WTC11 (cell line): ENCODE measurements around the gene RIPK1. TPM values are rescaled to one million over a fixed set of nuclear protein-coding genes. Genes with fewer than 3 reads are reported as not detected.

Source experiments
- AR ChIP-seq: fragments of 250-450 bp; sonication (Bioruptor Pico); IDR thresholded peaks from 2 replicates; pipeline ENCODE4 v1.9.0; 2021; ENCODE audit warnings: mild to moderate bottlenecking
- CBFB ChIP-seq: sonication (generic); formaldehyde crosslinking; IDR thresholded peaks from 2 replicates; pipeline ENCODE4 v1.8.1; 2022; ENCODE audit warnings: mild to moderate bottlenecking, low read depth, missing genetic modification reagents
- E2F5 ChIP-seq: sonication (generic); formaldehyde crosslinking; IDR thresholded peaks from 2 replicates; pipeline ENCODE4 v1.8.1; 2022; ENCODE audit warnings: mild to moderate bottlenecking, moderate library complexity, missing genetic modification reagents
- ETV6 ChIP-seq: sonication (generic); formaldehyde crosslinking; IDR thresholded peaks from 2 replicates; pipeline ENCODE4 v1.8.1; 2022; ENCODE audit warnings: mild to moderate bottlenecking, missing genetic modification reagents
- FOXJ3 ChIP-seq: sonication (generic); formaldehyde crosslinking; IDR thresholded peaks from 2 replicates; pipeline ENCODE4 v1.9.0; 2021; ENCODE audit warnings: missing genetic modification reagents, mild to moderate bottlenecking, borderline replicate concordance
- FOXP1 ChIP-seq: sonication (generic); formaldehyde crosslinking; IDR thresholded peaks from 2 replicates; pipeline ENCODE4 v1.8.0; 2022; ENCODE audit warnings: missing genetic modification reagents, mild to moderate bottlenecking, moderate library complexity, borderline replicate concordance
- GTF2I ChIP-seq: fragments of 250-450 bp; sonication (Bioruptor Pico); conservative IDR thresholded peaks from 2 replicates; pipeline ENCODE4 v1.4.0; 2021; ENCODE audit warnings: mild to moderate bottlenecking
- HMGA2 ChIP-seq: fragments of 250-450 bp; sonication (Bioruptor Pico); IDR thresholded peaks from 2 replicates; pipeline ENCODE4 v1.4.0; 2021; ENCODE audit warnings: mild to moderate bottlenecking, moderate library complexity
- NFYB ChIP-seq: sonication (generic); formaldehyde crosslinking; conservative IDR thresholded peaks from 2 replicates; pipeline ENCODE4 v1.8.0; 2022; ENCODE audit warnings: low read depth, missing genetic modification reagents
- NR1H2 ChIP-seq: sonication (generic); formaldehyde crosslinking; IDR thresholded peaks from 2 replicates; pipeline ENCODE4 v1.9.0; 2021; ENCODE audit warnings: mild to moderate bottlenecking, moderate library complexity, missing genetic modification reagents
- RELA ChIP-seq: sonication (generic); formaldehyde crosslinking; IDR thresholded peaks from 2 replicates; pipeline ENCODE4 v1.8.1; 2022; ENCODE audit warnings: missing genetic modification reagents, mild to moderate bottlenecking, borderline replicate concordance
- RORB ChIP-seq: fragments of 250-450 bp; sonication (Bioruptor Pico); IDR thresholded peaks from 2 replicates; pipeline ENCODE4 v1.9.0; 2021; ENCODE audit warnings: mild to moderate bottlenecking
- STAT6 ChIP-seq: sonication (generic); formaldehyde crosslinking; conservative IDR thresholded peaks from 2 replicates; pipeline ENCODE4 v1.8.1; 2023; ENCODE audit warnings: mild to moderate bottlenecking, low read depth, missing genetic modification reagents, moderate library complexity
- USF1 ChIP-seq: sonication (generic); formaldehyde crosslinking; IDR thresholded peaks from 2 replicates; pipeline ENCODE4 v1.8.0; 2022; ENCODE audit warnings: mild to moderate bottlenecking, missing genetic modification reagents
- ZNF219 ChIP-seq: sonication (generic); formaldehyde crosslinking; IDR thresholded peaks from 2 replicates; pipeline ENCODE4 v1.8.0; 2023; ENCODE audit warnings: missing genetic modification reagents, mild to moderate bottlenecking, borderline replicate concordance
- ZNF671 ChIP-seq: fragments of 250-450 bp; sonication (Bioruptor Pico); IDR thresholded peaks from 2 replicates; pipeline ENCODE4 v1.8.0; 2021; ENCODE audit warnings: mild to moderate bottlenecking
- total RNA-seq: library from RNA; stranded (reverse); gene quantifications from 3 replicates; pipeline ENCODE4 v1.2.3, GENCODE V29; 2021
- TF ChIP-seq, protein P1 (sequence below): sonication (generic); formaldehyde crosslinking; IDR thresholded peaks from 2 replicates; pipeline ENCODE4 v1.8.1; 2023; ENCODE audit warnings: mild to moderate bottlenecking, missing genetic modification reagents, moderate library complexity
- TF ChIP-seq, protein P2 (sequence below): fragments of 250-450 bp; sonication (Bioruptor Pico); IDR thresholded peaks from 2 replicates; pipeline ENCODE4 v1.9.0; 2021; ENCODE audit warnings: mild to moderate bottlenecking, borderline replicate concordance
- TF ChIP-seq, protein P3 (sequence below): sonication (generic); formaldehyde crosslinking; IDR thresholded peaks from 2 replicates; pipeline ENCODE4 v1.8.0; 2022; ENCODE audit warnings: mild to moderate bottlenecking, missing genetic modification reagents
- TF ChIP-seq, protein P4 (sequence below): fragments of 250-450 bp; sonication (Bioruptor Pico); IDR thresholded peaks from 2 replicates; pipeline ENCODE4 v1.8.0; 2021; ENCODE audit warnings: mild to moderate bottlenecking
- TF ChIP-seq, protein P5 (sequence below): sonication (generic); formaldehyde crosslinking; IDR thresholded peaks from 2 replicates; pipeline ENCODE4 v1.8.1; 2022; ENCODE audit warnings: missing genetic modification reagents, borderline replicate concordance

Gene RIPK1
- total RNA-seq, 1 experiment from 2014 or later: 8.7 TPM

GRCh38 chr6:3068329-3069214 is at the start of gene RIPK1 (continued):
- TF ChIP-seq E2F5 (CRISPR knock-in tag) (peak; percentile 80), ETV6 (peak; percentile 97), ZNF671 (CRISPR knock-in tag) (no peak), HMGA2 (CRISPR knock-in tag) (no peak), ZNF219 (CRISPR knock-in tag) (no peak; the same call in 1 of the 2 replicates), GTF2I (CRISPR knock-in tag) (no peak), FOXJ3 (CRISPR knock-in tag) (no peak), RELA (CRISPR knock-in tag) (peak; percentile 65; the same call in 1 of the 2 replicates), NFYB (CRISPR knock-in tag) (0 out of 2 replicates have a peak, but pooled peaks have one; percentile 14), AR (CRISPR knock-in tag) (no peak), FOXP1 (CRISPR knock-in tag) (peak; percentile 71; the same call in 1 of the 2 replicates), USF1 (CRISPR knock-in tag) (no peak), RORB (CRISPR knock-in tag) (no peak), NR1H2 (CRISPR knock-in tag) (no peak), STAT6 (no peak; the same call in 1 of the 2 replicates), CBFB (no peak; the same call in 1 of the 2 replicates)
- TF ChIP-seq, protein P1, sequence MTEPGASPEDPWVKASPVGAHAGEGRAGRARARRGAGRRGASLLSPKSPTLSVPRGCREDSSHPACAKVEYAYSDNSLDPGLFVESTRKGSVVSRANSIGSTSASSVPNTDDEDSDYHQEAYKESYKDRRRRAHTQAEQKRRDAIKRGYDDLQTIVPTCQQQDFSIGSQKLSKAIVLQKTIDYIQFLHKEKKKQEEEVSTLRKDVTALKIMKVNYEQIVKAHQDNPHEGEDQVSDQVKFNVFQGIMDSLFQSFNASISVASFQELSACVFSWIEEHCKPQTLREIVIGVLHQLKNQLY (CRISPR knock-in tag): no peak
- TF ChIP-seq, protein P2, sequence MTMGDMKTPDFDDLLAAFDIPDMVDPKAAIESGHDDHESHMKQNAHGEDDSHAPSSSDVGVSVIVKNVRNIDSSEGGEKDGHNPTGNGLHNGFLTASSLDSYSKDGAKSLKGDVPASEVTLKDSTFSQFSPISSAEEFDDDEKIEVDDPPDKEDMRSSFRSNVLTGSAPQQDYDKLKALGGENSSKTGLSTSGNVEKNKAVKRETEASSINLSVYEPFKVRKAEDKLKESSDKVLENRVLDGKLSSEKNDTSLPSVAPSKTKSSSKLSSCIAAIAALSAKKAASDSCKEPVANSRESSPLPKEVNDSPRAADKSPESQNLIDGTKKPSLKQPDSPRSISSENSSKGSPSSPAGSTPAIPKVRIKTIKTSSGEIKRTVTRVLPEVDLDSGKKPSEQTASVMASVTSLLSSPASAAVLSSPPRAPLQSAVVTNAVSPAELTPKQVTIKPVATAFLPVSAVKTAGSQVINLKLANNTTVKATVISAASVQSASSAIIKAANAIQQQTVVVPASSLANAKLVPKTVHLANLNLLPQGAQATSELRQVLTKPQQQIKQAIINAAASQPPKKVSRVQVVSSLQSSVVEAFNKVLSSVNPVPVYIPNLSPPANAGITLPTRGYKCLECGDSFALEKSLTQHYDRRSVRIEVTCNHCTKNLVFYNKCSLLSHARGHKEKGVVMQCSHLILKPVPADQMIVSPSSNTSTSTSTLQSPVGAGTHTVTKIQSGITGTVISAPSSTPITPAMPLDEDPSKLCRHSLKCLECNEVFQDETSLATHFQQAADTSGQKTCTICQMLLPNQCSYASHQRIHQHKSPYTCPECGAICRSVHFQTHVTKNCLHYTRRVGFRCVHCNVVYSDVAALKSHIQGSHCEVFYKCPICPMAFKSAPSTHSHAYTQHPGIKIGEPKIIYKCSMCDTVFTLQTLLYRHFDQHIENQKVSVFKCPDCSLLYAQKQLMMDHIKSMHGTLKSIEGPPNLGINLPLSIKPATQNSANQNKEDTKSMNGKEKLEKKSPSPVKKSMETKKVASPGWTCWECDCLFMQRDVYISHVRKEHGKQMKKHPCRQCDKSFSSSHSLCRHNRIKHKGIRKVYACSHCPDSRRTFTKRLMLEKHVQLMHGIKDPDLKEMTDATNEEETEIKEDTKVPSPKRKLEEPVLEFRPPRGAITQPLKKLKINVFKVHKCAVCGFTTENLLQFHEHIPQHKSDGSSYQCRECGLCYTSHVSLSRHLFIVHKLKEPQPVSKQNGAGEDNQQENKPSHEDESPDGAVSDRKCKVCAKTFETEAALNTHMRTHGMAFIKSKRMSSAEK: no peak
- TF ChIP-seq, protein P3, sequence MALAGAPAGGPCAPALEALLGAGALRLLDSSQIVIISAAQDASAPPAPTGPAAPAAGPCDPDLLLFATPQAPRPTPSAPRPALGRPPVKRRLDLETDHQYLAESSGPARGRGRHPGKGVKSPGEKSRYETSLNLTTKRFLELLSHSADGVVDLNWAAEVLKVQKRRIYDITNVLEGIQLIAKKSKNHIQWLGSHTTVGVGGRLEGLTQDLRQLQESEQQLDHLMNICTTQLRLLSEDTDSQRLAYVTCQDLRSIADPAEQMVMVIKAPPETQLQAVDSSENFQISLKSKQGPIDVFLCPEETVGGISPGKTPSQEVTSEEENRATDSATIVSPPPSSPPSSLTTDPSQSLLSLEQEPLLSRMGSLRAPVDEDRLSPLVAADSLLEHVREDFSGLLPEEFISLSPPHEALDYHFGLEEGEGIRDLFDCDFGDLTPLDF (CRISPR knock-in tag): no peak
- TF ChIP-seq, protein P4, sequence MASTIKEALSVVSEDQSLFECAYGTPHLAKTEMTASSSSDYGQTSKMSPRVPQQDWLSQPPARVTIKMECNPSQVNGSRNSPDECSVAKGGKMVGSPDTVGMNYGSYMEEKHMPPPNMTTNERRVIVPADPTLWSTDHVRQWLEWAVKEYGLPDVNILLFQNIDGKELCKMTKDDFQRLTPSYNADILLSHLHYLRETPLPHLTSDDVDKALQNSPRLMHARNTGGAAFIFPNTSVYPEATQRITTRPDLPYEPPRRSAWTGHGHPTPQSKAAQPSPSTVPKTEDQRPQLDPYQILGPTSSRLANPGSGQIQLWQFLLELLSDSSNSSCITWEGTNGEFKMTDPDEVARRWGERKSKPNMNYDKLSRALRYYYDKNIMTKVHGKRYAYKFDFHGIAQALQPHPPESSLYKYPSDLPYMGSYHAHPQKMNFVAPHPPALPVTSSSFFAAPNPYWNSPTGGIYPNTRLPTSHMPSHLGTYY (CRISPR knock-in tag): no peak
- TF ChIP-seq, protein P5, sequence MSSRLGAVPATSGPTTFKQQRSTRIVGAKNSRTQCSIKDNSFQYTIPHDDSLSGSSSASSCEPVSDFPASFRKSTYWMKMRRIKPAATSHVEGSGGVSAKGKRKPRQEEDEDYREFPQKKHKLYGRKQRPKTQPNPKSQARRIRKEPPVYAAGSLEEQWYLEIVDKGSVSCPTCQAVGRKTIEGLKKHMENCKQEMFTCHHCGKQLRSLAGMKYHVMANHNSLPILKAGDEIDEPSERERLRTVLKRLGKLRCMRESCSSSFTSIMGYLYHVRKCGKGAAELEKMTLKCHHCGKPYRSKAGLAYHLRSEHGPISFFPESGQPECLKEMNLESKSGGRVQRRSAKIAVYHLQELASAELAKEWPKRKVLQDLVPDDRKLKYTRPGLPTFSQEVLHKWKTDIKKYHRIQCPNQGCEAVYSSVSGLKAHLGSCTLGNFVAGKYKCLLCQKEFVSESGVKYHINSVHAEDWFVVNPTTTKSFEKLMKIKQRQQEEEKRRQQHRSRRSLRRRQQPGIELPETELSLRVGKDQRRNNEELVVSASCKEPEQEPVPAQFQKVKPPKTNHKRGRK: no peak
